ENCODE results near the gene BAG1. TPM values are rescaled to one million over a fixed set of nuclear protein-coding genes. Genes with fewer than 3 reads are reported as not detected.

Gene BAG1
- total and polyA plus RNA-seq, 2 of the 13 experiments (the other 11 are each of a cell fraction or from before 2014, with no cell fraction given), result 23.1 to 59.5 TPM

- DNase-seq (ENCODE audit: low spot score) (no peak), ATAC-seq (no peak), FAIRE-seq (no peak)
- Histone ChIP-seq H3K9me3 (ENCODE audit: low read length) (no peaks in the 10 kb centered on the region), H3K4me3 (replicated peaks in 1 of 3; ENCODE audit: insufficient read depth in 1 of 3, low read depth in 2 of 3, low read length in 3 of 3) (no peak overlapping the region), H3K36me3 (replicated peaks in 1 of 2; ENCODE audit: control insufficient read depth in 1 of 2, insufficient read depth in 2 of 2, low read length in 2 of 2) (no peaks in the 10 kb centered on the region), H2AFZ (ENCODE audit: low read length) (no peak overlapping the region), H3K4me1 (ENCODE audit: insufficient read depth, low read length) (peaks cover 42% of the 10 kb centered on the region), H3K9ac (ENCODE audit: insufficient read depth, low read depth, low read length) (no peak overlapping the region), H3K79me2 (ENCODE audit: insufficient read depth, low read length) (no peaks in the 10 kb centered on the region), H3K27me3 (ENCODE audit: control insufficient read depth in 1 of 2, insufficient read depth in 2 of 2, low read length in 2 of 2) (peaks cover 0 to 7% of the 10 kb centered on the region in 2 experiments; a peak in 3 of 5 replicates), H3K27ac (ENCODE audit: extremely low read length, insufficient read depth, low read length) (no peak overlapping the region), H3K4me2 (ENCODE audit: low read depth, low read length) (peak overlapping the region; percentile 36; the same call in 1 of the 2 replicates), H4K20me1 (ENCODE audit: insufficient read depth, low read length) (no peaks in the 10 kb centered on the region)
- CTCF ChIA-PET (ENCODE audit: low intra/inter-chr PET ratio, low total read pairs), result no interaction called here
- intact Hi-C loops (cut with micrococcal nuclease; ENCODE audit: unreplicated experiment) (no loop called here), in situ Hi-C loops (cut with HindIII; ENCODE audit: extremely low pct_ligation_motif_present, low pct_unique_long_range_greater_than_20kb) (no loop called here)
- no TSS peak for BruUV-seq (replicated peaks)
- 44% methylated on average over 2 of the region's 2 CpGs for WGBS (ENCODE audit: low lambda C conversion rate)
- TF ChIP-seq ZFP36L2 (CRISPR knock-in tag; IDR thresholded peaks at IDR 0.05) (no peak), ZNF547 (CRISPR knock-in tag; IDR thresholded peaks at IDR 0.05) (no peak), ZNF678 (CRISPR knock-in tag; IDR thresholded peaks at IDR 0.05) (no peak), IKZF5 (CRISPR knock-in tag; IDR thresholded peaks at IDR 0.05) (no peak), KLF9 (CRISPR knock-in tag; IDR thresholded peaks at IDR 0.05; ENCODE audit: low read depth) (no peak), ZNF564 (CRISPR knock-in tag; IDR thresholded peaks at IDR 0.05) (no peak), TFAP4 (IDR thresholded peaks at IDR 0.05; ENCODE audit: borderline replicate concordance, low read depth) (no peak), ATRX (CRISPR knock-in tag; IDR thresholded peaks at IDR 0.05; ENCODE audit: borderline replicate concordance) (no peak), ZC3H4 (CRISPR knock-in tag; IDR thresholded peaks at IDR 0.05; ENCODE audit: borderline replicate concordance) (no peak), TEAD3 (CRISPR knock-in tag; optimal IDR thresholded peaks at IDR 0.05; ENCODE audit: borderline replicate concordance) (no peak), ZNF33B (CRISPR knock-in tag; IDR thresholded peaks at IDR 0.05) (no peak), SMAD9 (CRISPR knock-in tag; IDR thresholded peaks at IDR 0.05) (no peak), SRSF1 (optimal IDR thresholded peaks at IDR 0.05; ENCODE audit: low read depth, low read length) (no peak), DPF2 (CRISPR knock-in tag; IDR thresholded peaks at IDR 0.05; ENCODE audit: borderline replicate concordance, low read depth) (no peak), PRMT3 (CRISPR knock-in tag; IDR thresholded peaks at IDR 0.05; ENCODE audit: borderline replicate concordance, low read depth) (no peak), BRF2 (CRISPR knock-in tag; IDR thresholded peaks at IDR 0.05) (no peak), NFYC (CRISPR knock-in tag; IDR thresholded peaks at IDR 0.05) (no peak)
- POLR2A ChIA-PET, result no interaction called here
Observed at GRCh38 chr9:33231623-33231942, 32.9 kb downstream of the BAG1 start.

All from HepG2 (cell line).